SK-N-SH (cell line): Measurements from ENCODE around the gene FAM117B.

ENCODE experiments used
- CTCF ChIP-seq: fragments of 200-600 bp; sonication (generic); IDR thresholded peaks from 2 replicates; pipeline ENCODE4 v1.6.1; 2017; ENCODE audit warnings: antibody characterized with exemption, mild to moderate bottlenecking, moderate library complexity
- EP300 ChIP-seq, 2 experiments: IDR thresholded peaks; 2 replicates each; pipeline versions ENCODE4 v1.4.0 to v1.6.1; 2012; ENCODE audit warnings: borderline replicate concordance in 1 of 2, low read depth in 1 of 2, low read length in 1 of 2
- TAF1 ChIP-seq: IDR thresholded peaks from 2 replicates; pipeline ENCODE4 v1.6.1; 2012; ENCODE audit warnings: low read depth, mild to moderate bottlenecking, low read length, moderate library complexity, borderline replicate concordance

GRCh38 chr2:202588647-202589581 lies 45.9 kb upstream of the FAM117B start:
- no peak for TF ChIP-seq TAF1
- peak; percentile 88 for TF ChIP-seq CTCF
- no peak for TF ChIP-seq EP300 (IDR thresholded peaks at IDR 0.05; ENCODE audit: borderline replicate concordance in 1 of 2, low read depth in 1 of 2, low read length in 1 of 2)
